Suppressor macrophage (primary cell): ENCODE measurements around the gene MICU1.

Experiments used
- DNase-seq, 4 experiments: peaks; one replicate each; pipeline ENCODE4 v3.0.0-alpha.2; 2020 to 2022

The MICU1 gene

DNA sequence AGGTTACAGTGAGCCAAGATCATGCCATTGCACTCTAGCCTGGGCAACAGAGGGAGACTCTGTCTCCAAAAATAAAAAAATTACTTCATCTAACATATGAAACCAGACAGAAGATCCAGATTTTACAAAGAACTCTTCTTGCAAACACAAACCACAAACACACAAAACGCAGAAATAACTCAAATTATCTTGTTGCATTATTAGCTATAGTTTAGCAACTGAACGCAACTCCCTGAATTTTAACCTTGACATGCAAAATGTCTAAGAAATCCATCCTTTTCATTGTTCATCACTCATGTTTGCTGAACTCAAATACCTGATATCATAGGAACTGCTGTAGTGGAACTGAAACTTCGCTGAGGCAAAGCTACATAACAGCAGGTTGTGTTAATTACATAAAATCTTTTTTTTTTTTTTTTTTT is 64.1 kb downstream of the MICU1 start:
- peak in 1 of 4 experiments; percentile 5 for DNase-seq

DNA sequence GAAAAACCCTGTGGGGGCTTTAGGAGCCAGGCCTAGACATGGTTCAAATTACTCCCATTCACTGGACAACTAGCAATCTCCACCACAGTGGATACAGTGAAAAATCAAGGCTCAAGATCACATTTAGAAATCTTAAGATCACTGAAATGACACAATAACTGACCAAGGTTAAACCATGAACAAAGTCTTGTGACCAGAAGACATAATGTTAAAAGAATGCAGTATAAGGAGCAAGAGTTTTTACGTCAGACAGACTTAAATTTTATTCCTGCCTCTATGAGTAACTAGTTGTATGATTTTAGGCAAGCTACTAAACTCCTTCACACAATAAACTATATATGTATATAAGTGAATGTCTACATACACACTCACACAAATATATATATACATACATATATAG is 68.5 kb downstream of the MICU1 start:
- DNase-seq: peak in 1 of 4 experiments; percentile 12

DNA sequence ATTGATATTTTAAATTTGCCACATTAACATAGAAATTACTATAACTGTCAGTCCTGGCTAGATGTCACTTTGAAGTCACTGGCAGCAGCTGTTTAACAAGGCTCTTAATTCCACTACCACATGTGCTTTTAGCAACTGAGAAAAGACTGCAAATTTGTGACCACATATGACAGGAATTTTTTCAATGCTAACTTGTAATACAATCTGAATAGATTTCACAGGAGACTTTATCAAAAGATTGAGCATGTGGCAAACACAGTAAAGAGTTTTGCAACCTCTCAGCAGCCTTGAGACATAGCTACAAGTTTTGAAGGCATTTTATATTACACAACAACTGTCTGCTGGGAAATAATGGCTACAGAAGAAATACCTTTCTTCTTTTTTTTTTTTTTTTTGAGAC is 73.0 kb downstream of the MICU1 start:
- DNase-seq: peak; percentile 44 to 74 (median 58)

DNA sequence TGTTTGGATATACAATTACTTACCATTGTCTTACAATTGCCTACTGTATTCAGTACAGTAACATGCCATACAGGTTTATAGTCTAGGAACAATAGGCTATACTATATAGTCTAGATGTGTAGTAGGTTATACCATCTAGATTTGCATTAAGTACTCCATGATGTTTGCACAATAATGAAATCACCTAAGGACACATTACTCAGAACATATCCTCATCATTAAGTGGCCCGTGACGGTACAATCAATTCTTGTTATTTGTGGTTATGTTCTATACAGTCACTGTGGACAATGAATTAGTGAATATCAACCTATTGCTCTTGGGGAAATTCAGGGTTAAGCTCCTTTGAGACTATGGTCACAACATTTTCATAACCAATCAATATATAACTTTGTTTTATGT is 75.6 kb downstream of the MICU1 start:
- no peak for DNase-seq

DNA sequence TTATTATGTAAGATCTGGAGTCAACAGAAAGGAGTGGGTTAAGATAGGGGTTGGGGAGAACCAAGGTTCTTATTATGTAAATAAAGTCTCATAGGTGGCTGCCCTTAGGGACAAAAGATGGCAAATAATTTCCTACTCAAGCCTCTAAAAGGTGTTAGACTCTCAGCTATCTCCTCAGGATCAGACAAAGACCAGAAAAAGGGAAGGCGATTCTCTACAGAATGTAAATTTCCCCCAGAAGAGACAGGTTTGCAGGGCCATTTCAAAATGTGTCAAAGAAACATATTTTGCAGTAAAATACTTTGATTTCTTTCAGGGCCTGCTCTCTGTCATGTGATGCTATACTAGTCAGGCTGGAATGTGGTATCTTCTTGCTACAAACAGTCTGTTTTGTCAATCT is 80.3 kb downstream of the MICU1 start:
- no peak for DNase-seq

DNA sequence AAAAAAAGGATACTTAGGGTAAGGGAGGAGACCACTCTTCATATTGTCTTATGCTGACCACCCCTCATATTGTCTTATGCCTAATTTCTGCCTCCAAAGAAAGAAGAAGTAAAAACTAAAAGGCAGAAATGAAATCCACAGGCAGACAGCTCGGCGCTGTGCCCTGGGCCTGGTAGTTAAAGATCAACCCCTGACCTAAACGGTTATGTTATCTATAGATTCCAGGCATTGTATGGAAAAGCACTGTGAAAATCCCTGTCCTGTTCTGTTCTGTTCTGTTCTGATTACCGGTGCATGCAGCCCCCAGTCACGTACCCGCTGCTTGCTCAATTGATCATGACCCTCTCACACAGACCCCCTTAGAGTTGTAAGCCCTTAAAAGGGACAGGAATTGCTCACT is 82.0 kb downstream of the MICU1 start:
- DNase-seq: peak in 1 of 4 experiments; percentile 9

DNA sequence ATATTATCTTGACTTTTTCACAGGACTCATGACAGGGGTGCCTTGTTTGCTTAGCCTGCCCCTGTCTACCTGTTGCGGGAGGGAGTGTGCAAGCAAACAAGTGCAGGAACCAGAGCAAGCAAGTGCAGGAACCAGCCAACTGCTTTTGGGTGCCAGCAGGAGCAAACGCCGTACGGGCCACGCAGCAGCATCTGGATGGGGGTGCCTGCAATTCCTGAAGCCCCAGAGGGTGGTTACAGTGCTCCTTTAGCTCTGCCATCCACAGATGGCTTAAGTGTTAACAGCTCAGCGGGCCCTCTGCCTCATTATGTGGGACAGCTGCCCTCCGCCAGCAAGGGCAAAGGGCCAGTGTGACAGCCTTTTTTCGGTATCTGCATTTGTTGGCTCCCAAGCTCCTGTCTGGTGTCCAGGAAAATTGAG is 83.5 kb downstream of the MICU1 start:
- DNase-seq: no peak

DNA sequence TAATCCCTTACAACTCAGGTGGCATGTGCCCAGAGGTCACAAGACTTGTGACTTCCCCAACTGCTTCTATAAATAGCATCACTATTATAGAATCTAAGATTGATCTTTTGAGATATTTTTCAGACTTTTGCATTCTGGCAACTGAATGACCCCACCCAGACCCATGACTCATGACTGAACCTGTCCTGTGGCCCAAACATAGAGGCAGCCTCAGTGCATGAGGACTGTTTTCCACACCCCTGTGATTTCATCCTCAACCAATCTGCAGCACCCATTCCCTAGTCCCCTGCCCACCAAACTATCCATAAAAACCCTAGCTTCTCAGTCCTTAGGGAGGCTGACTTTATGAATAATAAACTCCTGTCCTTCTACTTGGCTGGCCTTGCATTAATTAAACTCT is 84.5 kb downstream of the MICU1 start:
- DNase-seq: peak in 1 of 4 experiments; percentile 5

DNA sequence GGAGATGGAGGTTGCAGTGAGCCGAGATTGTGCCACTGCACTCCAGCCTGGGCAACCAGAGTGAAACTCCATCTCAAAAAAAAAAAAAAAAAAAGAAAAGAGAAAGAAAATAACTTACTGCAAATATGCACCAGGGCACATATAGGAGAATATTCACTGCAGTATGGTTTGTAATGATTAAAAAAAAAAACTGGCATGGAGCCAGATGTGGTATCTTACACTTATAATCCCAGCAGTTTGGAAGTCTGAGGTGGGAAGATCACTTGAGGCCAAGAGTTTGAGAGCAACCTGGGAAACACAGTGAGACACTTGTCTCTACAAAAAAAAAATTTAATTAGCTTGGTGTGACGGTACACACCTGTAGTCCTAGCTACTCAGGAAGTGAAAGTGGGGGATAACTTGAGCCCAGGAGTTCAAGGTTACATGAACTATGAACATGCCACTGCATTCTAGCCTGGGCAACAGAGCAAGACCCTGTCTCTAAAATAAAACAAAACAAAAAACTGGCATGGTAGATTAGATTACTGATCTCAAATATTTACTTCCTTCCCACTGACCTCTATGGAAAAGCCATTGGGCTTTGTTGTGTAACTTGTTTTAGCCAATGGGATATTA is 85.6 kb downstream of the MICU1 start:
- DNase-seq: no peak

DNA sequence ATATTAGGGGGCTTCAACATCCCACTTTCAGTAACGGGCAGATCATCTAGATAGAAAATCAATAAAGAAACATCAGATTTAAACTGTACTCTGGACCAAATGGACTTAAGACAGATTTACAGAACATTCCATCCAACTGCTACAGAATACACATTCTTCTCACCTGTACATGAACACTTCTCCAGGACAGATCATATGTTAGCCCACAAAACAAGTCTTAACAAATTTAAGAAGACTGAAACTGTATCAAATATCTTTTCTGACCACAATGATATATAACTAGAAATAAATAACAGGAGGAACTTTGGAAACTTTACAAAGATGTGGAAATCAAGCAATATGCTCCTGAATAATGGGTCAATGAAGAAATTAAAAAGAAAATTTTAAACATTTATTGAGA is 86.7 kb downstream of the MICU1 start:
- no peak for DNase-seq

DNA sequence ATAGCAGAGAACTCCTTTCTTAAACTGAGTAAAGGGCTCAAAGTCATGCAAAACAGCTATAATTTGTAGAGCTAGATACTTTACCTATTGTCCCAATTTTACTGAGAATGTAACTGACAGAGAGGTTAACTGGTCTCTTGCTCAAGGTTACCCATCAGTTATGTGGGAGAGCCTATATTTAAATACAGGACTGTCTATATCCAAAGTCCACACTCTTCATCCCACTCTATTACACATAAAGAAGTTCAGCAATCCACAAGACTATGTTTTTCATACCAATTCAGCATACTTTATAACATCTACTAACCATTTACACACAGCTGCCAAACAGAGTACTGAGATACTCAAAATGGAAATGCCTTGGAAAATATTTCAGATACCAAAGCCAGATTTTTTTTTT is 100.2 kb downstream of the MICU1 start:
- no peak for DNase-seq

DNA sequence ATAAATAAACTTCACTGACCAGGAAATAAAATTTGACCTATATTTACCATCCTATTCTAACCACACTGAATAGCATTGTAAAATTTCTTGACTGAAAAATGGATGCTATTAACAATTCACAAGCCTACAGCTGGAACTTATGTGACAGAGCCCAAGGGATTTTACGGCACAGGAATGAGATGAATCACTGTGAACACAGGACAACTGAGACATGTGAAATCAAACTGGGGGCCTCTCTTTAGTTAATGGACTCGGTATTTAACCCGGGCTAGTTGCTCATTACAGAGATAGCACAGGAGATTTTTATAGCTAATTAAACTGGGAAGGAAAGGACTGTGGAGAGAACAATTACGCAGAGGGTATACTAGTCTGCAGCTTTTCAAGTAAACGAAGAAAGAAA is 100.6 kb downstream of the MICU1 start:
- no peak for DNase-seq

DNA sequence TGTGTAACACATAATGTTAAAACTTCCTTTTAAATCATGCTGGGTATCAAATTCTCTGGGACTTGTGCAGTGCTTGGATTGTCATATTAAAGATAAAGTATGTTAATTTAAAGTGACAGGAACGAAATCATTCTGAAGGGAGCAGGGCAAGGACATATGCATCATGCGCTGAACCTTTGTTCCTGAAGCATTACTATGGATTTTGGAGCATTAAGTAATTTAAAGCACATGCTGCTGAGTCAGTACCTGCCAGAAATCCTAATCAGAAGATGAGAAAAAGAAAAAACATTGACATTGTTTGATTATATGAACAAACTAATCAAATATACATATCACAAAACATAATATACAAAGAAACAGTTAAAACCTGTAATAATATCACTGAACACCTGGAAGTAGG is 101.4 kb downstream of the MICU1 start:
- DNase-seq: no peak

DNA sequence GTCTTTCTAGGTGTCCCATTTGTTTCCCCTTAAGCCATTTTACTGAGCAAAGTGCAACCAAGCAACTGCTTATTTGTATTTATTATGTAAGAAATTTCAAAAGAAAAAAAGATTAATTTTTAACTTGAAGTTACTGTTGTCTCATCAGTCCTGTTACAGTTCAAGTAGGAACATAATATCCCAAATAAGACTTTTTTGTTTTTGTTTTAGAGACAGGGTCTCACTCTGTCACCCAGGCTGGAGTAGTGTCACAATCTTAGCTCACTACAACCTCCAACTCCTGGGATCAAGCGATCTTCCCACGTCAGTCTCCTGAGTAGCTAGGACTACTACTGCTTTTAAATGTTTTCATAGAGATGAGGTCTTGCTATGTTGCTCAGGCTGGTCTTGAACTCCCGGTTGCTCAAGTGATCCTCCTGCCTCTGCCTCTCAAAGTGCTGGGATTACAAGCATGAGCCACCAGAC is 101.9 kb downstream of the MICU1 start:
- DNase-seq: no peak

DNA sequence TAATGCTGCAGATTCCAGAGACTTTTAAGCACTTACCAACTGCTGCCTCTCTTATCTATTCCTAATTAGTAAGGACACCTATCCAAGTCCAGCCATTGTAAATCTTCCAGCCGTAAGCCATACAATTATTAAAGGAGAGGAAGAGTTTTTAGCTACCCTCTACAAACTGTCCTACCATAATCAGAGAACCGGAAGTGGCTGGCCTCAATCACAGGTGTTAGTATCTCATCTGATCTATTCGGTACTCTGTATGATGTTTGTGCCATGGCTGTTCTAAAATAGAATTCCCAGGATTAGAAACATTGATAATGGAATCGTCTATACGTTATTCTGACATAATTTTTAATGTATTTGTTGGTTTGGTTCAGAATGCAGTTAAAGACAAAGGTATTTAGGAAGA is 102.8 kb downstream of the MICU1 start:
- no peak for DNase-seq

DNA sequence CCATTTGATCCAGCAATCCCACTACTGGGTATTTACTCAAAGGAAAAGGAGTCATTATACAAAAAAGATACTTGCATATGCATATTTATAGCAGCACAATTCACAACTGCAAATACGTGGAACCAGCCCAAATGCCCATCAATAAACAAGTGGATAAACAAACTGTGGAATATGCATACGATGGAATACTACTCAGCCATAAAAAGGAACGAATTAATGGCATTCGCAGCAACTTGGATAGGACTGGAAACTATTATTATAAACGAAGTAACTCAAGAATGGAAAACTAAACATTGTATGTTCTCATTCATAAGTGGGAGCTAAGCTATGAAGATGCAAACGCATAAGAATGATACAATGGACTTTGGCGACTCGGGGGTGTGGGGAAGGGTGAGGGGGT is 108.6 kb downstream of the MICU1 start:
- DNase-seq: no peak

DNA sequence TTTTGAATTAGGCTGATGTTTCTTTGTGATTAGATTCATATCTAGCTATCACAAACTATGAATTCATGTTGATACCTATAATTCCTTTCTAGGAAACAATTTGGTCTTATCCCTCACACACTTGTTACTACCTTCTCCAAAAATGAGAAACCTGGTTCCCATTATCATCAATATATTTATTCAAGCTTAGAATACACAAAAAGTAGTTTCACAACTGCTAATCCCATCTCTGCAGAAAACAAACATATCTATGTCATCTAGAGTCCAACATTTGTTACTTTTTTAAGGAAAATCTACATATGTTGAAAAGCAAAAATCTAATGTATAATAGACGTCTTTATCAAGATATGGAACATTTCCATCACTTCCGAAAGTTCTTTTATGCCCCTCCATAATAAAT is 110.4 kb downstream of the MICU1 start:
- DNase-seq: no peak

DNA sequence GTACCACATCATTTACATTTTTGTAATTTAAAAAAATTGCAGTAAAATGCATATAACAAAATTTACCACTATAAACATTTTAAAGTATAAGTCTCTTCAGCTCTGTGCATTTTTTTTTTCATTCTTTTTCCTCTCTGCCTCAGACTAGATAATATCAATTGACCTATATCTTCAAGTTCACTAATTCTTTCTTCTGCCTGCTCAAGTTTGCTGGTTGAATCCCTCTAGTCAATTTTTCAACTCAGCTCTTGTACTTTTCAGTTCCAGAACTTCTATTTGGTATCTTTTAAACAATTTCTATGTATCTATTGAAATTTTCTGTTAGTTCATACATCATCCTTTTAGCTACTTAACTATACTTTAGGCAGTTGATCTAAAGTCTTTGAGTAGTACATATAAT is 112.0 kb downstream of the MICU1 start:
- no peak for DNase-seq

DNA sequence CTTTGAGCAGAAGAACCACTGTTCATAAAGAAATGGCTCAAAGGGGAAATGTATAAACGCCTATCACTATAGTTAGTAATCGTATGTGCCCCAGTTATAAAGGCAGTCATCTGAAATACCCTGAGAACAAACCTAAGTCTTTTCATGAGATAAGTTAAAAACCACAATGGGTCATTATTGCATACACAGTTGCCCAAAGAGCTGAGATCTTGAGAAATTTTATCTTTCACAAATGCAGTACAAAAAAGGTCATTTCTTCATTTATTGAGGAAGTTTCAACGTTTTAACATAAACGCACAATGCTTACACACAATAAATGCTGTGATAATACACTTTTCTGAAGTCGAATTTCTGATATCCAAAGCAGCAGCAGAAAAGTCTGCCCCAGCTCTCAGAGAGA is 114.4 kb downstream of the MICU1 start:
- peak; percentile 57 to 95 (median 80) for DNase-seq

DNA sequence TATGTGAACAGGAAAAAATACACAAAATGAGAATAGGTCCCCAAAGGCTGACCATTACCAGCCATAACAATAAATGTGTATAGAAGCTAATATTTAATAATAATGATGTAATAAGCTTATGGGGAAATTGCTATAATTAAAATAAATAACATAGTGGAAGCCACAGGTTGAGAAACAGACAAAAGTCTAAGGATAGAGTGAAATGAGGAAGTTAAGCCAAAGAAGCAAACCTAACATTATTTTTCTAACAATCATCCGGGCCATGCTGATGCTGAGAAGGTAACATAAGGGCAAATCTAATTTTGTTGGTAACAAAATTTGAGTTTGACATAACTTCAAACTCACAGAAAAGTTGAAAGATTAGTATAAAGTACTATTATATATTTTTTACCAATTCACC is 115.9 kb downstream of the MICU1 start:
- peak in 3 of 4 experiments; percentile 30 to 75 (median 73) for DNase-seq

DNA sequence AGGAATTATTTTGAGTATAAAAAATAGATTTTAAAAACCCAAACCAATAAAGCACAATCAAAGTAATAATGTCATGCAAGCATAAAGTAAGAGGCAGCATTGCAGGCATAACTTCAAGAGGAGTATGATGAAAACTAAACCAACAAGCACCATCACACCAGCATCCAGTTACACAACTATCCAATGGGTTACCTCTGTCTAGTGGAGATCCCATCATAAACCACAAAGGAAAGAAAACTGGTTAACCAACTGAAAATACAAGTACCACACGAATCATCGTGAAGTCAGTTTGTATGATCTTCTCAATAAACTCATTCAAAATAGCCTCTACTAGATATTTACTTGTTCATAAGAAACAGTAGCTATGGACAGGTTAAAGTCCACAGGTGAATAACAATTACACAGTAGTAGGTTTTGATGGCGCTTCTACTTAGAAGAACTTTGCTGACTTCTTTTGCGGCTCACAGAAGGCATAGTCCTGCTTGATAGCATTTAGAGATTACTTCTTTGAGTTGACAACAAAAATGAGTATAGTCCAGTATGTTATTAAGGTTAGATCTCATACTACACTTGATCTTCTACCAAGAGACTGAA is 116.6 kb downstream of the MICU1 start:
- peak in 1 of 4 experiments; percentile 18 for DNase-seq

DNA sequence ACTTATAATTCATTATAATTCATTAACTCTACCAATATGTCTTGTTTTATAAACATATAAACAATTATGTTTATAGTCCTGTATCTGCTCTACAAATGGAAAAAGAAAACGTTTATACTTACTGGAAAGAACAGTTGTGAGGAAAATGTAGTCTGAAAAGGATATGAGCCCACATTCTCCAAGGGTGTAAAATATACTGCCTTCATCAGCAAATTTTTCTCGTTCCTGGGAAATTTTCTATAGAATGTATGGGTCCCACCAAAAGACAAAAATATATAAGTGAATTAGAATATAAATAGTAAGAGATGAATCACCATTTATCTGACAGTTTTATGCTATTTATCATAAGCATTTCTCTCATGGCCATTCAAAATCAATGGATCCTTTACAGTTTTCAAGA is 117.8 kb downstream of the MICU1 start:
- DNase-seq: no peak

DNA sequence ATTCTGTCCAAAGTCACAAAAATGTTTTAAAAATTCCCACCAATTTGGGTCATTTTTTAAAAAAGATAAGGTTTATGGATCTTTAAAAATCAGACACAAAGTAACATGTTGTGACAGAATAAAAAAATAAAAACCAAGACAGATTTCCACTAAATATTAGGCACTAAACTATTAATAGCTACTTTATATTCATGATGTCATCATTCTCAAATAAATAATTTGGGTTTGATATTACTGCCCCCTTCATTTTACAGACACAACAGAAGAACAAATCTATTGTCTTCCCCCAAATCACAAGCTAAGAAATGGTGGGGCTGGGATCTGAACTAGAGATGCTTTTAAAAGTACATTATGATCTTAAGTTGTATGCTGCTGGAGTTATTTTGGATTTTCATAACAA is 119.4 kb downstream of the MICU1 start:
- no peak for DNase-seq

DNA sequence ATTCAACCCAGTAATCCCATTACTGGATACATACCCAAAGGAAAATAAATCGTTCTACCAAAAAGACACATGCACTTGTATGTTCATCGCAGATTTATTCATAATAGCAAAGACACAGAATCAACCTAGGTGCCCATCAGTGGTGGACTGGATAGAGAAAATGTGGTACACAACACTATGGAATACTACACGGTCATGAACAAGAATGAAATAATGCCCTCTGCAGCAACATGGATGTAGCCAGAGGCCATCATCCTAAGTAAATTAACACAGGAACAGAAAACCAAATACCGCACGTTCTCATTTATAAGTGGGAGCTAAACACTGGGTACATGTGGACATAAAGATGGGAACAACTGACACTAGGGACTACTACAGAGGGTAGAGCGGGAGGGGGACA is 120.4 kb downstream of the MICU1 start:
- DNase-seq: no peak
